ENCODE data around the gene TMPRSS13.

- no peak for TF ChIP-seq CTCF (IDR thresholded peaks at IDR 0.05)
- no peak for TF ChIP-seq POLR2A (IDR thresholded peaks at IDR 0.05)
Observed at GRCh38 chr11:117868088-117868487, 61.1 kb downstream of the TMPRSS13 start.

All from heart left ventricle (tissue), 13 donors.